Eye (tissue), 1 donor: Measurements from ENCODE around the gene ALDH6A1.
A peak's percentile ranks its signal among the peaks of the same experiment; 100 is the strongest.

ENCODE experiments used
- DNase-seq: peaks from one replicate; pipeline ENCODE4 v3.0.0-alpha.2; 2015

Gene ALDH6A1

DNA sequence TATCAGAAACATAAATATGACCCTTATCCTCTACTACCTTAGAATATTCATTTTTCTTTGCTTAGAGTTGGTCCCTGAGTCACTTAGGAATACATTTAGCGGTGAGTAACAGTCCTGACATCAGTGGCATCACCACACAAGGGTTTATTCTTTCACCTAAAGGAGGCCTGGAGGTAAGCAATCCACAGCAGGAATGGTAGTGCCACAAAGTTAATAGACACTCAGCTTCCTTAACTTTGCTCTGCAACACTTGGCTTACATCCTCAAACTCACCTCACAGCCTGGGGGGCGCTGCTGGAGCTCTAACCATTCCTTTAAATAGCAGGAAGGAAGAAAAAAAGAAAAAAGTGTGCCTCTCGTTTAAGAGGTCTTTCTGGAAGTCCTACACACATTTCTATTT, 36.0 kb downstream of the ALDH6A1 start:
- no peak for DNase-seq

DNA sequence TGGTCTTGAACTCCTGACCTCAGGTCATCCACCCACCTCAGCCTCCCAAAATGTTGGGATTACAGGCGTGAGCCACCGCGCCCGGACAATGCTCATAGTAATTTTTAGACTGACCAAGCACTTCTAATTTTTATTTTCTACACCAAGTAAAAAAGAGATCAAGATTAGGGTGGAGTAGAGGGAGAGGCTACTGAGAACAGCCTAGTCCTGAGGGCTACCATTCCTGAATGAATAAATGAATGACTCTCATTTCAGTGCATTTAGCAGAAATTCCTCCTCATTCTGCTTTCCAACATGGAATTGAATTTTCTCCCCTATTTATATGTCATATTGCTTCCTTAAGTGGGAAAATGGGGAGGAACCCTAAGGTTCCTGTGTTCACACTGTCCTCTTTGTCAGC, 38.7 kb downstream of the ALDH6A1 start:
- DNase-seq = no peak

DNA sequence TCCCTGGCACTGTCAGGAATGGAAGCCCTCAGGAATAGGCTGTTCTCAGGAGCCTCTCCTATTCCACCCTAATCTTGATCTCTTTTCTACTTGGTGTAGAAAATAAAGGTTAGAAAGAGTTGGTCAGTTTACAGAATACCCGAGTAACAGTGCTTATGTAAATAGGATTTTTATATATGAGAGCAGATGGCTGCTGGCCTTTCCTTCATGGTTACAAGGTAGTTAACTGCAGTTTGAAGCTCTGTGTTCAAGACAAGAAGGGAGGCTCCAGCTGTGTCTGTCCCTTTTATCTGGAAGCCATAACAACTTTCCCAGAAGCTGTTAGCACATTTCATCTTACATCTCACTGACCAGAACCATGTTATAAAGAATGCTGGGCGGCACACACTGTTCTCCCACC, 42.0 kb downstream of the ALDH6A1 start:
- DNase-seq = no peak

DNA sequence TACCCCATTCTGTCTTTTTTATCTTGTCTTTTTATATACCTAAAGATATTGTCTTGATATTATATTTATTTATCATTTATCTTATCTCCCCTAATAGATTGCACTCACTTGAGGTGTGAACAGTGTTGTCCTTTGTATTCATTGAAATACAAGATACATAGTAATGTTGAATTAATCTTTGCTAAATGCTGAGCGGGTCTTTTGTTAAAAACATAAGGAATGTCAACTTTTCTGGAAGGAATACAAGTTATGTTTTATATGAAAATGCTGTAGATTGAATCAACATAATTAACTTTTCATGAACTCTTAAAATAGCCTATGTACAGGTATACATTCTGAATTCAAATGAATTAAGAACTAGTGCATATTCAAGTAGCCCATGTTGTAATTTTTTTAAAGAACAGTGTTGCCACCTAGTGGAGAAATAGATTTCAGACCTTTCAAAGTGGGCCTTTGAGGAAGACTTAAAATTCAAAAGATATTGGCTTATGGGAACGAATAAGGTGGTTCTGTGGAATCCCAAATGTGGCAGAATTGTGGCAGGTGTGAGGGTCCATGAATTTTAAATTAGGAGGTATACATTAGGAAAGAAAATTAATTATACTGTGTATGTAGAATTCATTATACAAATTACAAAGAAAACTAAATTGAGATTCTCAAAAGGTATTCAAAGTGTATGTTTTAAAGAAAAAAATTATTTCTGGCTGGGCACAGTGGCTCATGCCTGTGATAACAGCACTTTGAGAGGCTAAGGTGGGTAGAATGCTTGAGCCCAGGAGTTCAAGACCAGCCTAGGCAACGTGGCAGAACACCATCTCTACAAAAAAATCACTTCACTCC, 46.0 kb downstream of the ALDH6A1 start:
- peak; percentile 74 for DNase-seq

DNA sequence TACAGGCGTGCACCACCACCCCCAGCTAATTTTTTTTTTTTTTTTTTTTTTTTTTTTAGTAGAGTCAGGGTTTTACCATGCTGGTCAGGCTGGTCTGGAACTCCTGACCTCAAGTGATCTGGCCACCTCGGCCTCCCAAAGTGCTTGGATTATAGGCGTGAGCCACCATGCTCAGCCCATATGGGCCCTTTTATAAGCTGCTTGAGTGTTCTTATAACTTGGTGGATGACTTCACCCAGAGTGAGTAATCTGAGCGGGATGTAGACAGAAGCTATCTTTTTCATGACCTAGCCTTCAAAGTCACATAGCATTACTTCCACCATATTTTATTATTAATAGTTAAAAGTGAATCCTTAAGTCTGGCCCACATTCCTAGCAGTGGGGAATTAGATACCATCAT, 48.7 kb downstream of the ALDH6A1 start:
- no peak for DNase-seq

DNA sequence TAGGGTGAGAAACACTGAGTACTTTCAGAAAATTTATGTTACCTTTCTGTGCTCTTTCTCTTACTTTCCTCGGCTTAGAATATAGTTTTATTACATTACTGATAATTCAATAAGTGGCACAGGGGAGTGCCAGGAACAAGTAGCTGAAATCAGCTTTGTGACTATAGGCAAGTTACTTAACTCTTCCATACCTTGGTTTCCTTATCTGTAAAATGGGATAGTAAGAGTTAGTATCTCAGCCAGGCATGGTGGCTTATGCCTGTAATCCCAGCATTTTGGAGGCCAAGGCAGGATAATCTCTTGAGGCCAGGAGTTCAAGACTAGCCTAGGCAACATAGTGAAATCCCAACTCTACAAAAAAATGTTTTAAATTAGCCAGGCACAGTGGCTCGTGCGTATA, 49.7 kb downstream of the ALDH6A1 start:
- DNase-seq = no peak

DNA sequence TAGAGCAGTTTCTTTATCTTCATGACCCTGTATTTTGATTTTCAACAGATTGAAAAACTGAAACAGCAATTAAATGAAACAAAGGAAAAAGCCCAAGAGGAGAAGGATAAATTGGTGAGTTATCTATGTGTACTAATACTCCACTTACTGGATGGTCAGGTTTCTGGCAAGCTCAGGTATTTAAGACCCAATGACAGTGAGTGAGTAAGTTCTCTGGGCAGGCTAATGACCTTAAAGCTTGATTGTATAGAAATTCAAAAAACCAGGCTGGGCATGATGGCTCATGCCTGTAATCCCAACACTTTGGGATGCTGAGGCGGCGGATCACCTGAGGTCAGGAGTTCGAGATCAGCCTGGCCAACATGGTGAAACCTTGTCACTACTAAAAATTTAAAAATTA, 55.1 kb downstream of the ALDH6A1 start:
- no peak for DNase-seq

DNA sequence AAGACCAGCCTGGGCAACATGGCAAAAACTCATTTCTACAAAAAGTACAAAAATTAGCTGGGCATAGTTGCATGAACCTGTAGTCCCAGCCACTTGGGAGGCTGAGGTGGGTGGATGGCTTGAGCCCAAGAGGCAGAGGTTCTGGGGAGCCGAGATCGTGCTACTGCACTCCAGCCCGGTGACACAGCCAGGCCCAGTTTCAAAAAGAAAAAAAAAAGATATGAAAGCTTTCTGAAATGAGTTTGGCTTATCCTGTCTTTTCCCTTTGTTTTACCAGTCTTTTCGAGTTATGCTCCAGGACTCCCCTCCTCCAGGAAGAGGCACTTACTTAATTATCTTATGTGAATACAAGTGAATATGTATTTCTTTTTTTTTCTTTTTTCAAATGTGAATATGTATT, 61.9 kb downstream of the ALDH6A1 start:
- no peak for DNase-seq

DNA sequence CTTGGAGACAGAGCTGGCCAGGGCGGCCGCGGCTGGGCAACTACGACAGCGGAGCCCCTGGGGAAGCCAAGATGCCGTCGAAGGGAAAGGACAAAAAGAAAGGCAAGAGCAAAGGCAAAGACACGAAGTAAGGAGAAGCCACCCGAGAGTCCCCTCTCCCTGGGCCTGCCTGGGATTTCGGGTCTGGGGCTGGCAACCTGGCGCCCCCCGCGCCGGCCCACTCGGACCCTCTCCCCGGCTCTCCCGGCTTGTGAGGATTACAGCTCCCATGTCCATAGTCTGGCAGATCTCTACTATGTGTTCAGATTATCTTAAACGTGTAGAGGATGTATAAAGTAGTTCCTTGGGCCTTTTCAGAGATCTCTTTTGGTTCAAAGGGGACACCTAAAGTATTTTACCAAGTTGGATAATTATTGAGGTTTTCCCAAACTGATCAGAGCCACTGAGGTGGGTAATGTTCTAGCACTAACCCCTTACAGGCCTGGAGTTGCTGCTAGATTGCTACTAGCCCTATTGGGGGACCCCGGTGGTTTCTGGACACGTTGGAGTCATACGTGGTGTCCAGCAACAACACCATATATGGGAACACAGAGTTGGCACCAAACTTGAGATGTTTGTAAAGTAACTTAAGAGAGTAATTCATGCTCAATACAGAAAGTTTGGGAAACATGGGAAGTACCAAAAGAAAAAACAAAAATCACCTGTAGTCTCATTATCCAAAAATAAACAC, 64.7 kb downstream of the ALDH6A1 start:
- no peak for DNase-seq

DNA sequence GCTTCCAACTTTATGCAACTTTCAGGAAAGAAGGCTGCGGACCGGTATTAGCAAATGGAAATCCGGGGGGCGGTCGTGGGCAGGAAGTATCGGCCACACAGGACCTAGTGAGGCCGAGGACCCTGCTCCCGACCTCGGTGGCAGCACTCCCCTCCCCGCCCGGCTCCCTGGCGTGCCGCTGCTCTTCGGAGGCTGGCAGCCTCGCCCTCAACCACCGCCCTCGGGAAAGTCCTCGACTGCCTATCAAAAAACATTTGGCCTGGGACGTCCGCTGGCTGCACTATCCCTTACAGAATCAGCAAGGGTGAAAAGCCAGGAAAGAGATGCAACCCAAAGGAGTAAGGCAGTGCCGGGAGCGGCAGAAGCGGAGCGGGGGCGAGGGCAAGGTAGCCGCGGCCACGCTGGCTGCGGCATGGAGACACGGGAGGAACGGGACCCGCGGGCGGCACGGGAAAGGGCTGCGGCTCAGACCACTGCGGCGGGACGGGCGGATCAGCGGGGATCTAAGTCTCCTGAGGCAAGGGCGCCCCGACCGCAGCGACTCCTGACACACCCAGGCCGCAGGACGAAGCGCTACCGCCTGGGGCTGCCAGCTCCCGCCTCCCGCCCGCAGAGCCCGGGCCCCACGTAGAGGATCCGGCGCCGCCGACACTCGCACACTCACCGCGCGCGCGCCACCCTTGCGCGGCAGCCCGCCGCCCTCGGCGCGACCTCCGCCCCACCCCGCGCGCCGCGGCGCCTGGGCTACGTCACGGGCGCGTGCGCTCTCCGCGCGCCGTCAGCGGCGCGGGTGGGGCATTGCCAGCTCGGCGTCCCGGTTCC, 65.5 kb downstream of the ALDH6A1 start, which contains the start of the genes BBOF1 and ENTPD5:
Gene BBOF1 (plus strand): TSS at position 764 of the 822 bp plus-strand sequence. CDS start 130 bp downstream, outside the sequence.
Gene ENTPD5 (minus strand): TSS at position 703 of the 822 bp plus-strand sequence. CDS start 31,186 bp downstream, outside the sequence.
- peak; percentile 94 for DNase-seq

DNA sequence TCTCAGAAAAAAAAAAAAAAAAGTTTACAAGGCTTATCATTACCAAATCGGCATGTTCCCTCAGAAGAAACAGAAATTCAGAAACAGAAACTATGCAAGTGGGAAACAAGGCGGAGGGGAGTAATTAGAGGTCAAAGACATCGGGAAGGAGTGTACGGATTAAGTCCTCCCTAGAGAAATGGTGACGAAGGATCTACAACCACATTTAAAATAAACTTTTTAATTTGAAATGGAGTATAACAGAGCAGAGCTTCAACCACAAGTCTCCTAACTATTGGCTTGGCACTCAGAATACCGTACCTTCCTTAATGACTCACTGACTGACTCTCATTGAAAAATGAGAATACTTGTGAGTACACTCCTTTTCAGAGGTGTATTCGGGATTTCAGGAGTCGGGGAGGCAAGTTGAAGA, 66.1 kb downstream of the ALDH6A1 start:
- DNase-seq = no peak

DNA sequence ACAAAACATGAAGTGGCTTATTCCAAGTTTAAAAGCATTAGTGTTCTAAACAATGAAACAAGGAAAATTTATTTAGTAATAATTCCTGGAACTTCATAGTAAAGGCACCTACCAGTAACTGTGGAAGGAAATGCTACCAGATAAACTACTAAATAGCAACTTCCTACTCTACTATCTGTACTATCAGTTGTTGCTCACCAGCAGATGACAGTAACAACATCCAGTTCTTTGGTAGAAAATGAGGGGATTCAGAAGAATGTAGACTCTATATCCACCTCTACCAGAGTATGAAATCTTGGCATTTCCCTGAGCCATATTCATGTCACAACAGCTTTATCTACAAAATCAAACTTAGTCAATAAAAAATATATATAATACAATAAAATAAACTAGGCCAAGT, 68.3 kb downstream of the ALDH6A1 start:
- no peak for DNase-seq

DNA sequence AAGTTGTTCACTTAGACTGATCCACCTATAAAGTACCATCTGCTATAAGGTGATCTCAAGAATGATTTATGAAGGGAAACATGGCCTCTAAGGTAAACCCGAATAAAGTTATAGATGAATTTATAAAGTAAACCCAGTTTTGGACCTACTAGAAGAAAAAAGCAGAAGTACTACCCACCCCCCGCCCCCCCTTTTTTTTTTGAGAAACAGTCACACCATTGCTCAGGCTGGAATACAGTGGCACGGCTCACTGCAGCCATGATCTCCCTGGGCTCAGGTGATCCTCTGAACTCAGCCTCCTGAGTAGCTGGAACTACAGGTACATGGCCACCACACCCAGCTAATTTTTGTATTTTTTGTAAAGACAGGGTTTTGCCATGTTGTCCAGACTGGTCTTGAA, 69.1 kb downstream of the ALDH6A1 start:
- no peak for DNase-seq

DNA sequence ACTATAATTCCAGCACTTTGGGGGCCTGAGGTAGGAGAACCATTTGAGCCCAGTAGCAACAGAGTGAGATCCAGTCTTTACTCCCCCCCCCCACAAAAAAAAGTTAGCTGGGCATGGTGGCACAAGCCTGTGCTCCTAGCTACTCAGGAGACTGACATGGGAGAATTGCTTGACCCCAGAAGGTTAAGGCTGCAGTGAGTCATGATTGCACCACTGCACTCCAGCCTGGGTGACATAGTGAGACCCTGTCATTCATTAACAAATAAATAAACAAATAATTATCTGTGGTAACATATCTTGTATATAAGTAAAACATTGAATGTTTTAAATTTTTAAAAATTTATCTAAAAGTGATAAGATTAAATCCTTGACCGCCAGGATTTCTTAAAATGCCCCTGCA, 70.0 kb downstream of the ALDH6A1 start:
- no peak for DNase-seq

DNA sequence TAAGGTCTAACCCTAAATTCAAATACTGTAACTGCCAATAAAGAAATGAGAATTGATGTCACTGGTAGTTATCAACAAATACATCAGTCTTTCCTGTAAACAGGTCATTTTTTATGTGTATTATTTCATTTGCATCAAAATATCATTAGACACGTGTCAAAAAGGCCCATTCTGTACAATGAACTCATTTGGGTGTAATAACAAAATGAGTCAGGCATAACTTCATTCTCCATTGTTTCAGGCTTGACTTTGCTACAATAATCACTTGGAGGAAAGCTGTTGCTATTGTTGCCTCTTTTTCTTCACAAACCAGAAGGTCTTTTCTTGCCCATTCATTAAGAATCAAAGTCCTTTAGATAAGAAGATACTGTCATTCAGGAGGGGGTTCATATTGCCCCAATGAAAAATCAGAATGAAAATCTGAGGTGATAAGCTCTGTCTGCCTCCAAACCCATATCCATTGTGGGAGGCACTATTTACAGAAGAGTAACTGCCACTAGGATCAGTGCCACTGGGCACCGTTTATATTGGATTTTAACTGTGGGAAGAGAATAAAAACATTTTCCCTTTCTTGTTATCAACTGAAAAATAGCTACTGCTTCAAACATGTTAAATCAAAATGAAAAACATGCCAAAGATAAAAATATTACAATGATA, 75.3 kb downstream of the ALDH6A1 start:
- DNase-seq = no peak
